Epithelial cell of proximal tubule (primary cell): Measurements from ENCODE around the gene TULP4. TPM values are rescaled to one million over a fixed set of nuclear protein-coding genes. Genes with fewer than 3 reads are reported as not detected.

Source experiments
- DNase-seq: peaks from one replicate; pipeline ENCODE4 v3.0.0-alpha.2; 2011; ENCODE audit warnings: low read depth
- H3K4me3 ChIP-seq: 2 replicates; pipeline ENCODE4 v1.5.1; 2011; ENCODE audit warnings: low read depth, mild to moderate bottlenecking, low read length
- CTCF ChIP-seq: conservative IDR thresholded peaks from 2 replicates; pipeline ENCODE4 v1.5.1; 2012; ENCODE audit warnings: low read depth, mild to moderate bottlenecking, low read length
- total RNA-seq: library from RNA; depleted of rRNA; stranded (reverse); fragments of >200 nt; gene quantifications from 2 replicates; pipeline ENCODE4 v1.2.3, GENCODE V29; 2015

Gene TULP4
- total RNA-seq, 1 donor from 2014 or later: 25.4 TPM

GRCh38 chr6:158376631-158377081 lies 64.4 kb downstream of the TULP4 start:
- no peak overlapping the region for H3K4me3 ChIP-seq
- no peak for TF ChIP-seq CTCF
- DNase-seq: no peak

- DNase-seq: no peak
- no peak for TF ChIP-seq CTCF
Measured at GRCh38 chr6:158377860-158378259, 65.6 kb downstream of the TULP4 start.

GRCh38 chr6:158379336-158379735 lies 67.1 kb downstream of the TULP4 start:
- no peak overlapping the region for H3K4me3 ChIP-seq
- DNase-seq: no peak
- no peak for TF ChIP-seq CTCF

More at GRCh38 chr6:158377860-158378259, 65.6 kb downstream of the TULP4 start:
- no peak overlapping the region for H3K4me3 ChIP-seq

- H3K4me3 ChIP-seq: no peak overlapping the region
- no peak for TF ChIP-seq CTCF
Measured at GRCh38 chr6:158381214-158381613, 68.9 kb downstream of the TULP4 start.

GRCh38 chr6:158382491-158382890 lies 70.2 kb downstream of the TULP4 start:
- H3K4me3 ChIP-seq: no peak overlapping the region
- no peak for DNase-seq
- no peak for TF ChIP-seq CTCF

More at GRCh38 chr6:158381214-158381613, 68.9 kb downstream of the TULP4 start:
- DNase-seq: no peak

GRCh38 chr6:158383057-158383456 lies 70.8 kb downstream of the TULP4 start:
- no peak for TF ChIP-seq CTCF
- no peak for DNase-seq
- H3K4me3 ChIP-seq: no peak overlapping the region

GRCh38 chr6:158383542-158383941 lies 71.3 kb downstream of the TULP4 start:
- TF ChIP-seq CTCF: no peak
- no peak overlapping the region for H3K4me3 ChIP-seq
- DNase-seq: no peak
